Mammary epithelial cell (primary cell): ENCODE measurements around the gene MED12L.

ENCODE experiments used
- EZH2 ChIP-seq: IDR thresholded peaks from 2 replicates; pipeline ENCODE4 v1.6.1; 2012; ENCODE audit warnings: low read length, inconsistent platforms, borderline replicate concordance
- TF ChIP-seq, protein P1 (sequence below), 2 donors: IDR thresholded peaks in 1 of 2; conservative IDR thresholded peaks in 1 of 2; 2 replicates each; pipeline ENCODE4 v1.5.1; 2011 to 2012; ENCODE audit warnings: inconsistent platforms in 2 of 2, low read length in 2 of 2, mild to moderate bottlenecking in 2 of 2, control low read depth in 1 of 2, low read depth in 1 of 2; ENCODE audit not compliant: insufficient read depth in 1 of 2; ENCODE audit errors: extremely low read depth in 1 of 2

DNA sequence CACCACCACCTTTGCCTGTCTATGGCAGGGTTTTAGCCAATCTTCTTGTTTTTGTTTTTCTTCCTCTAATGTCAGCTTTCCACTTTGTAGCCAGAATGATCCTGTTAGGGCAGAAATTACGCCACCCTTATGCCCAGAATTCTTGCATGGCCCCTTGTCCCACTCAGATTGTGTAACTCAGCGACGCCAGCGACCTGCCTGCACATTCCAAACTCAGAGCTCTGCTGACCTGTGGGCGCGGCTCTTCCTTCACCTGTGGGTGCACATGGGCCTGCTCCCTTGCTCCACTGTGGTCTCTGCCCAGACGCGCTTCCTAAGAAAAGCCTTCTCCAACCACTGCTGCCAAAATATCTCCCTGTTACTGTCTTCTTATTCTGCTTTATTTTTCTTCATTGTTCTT lies 45.0 kb downstream of the MED12L start:
- TF ChIP-seq, protein P1, sequence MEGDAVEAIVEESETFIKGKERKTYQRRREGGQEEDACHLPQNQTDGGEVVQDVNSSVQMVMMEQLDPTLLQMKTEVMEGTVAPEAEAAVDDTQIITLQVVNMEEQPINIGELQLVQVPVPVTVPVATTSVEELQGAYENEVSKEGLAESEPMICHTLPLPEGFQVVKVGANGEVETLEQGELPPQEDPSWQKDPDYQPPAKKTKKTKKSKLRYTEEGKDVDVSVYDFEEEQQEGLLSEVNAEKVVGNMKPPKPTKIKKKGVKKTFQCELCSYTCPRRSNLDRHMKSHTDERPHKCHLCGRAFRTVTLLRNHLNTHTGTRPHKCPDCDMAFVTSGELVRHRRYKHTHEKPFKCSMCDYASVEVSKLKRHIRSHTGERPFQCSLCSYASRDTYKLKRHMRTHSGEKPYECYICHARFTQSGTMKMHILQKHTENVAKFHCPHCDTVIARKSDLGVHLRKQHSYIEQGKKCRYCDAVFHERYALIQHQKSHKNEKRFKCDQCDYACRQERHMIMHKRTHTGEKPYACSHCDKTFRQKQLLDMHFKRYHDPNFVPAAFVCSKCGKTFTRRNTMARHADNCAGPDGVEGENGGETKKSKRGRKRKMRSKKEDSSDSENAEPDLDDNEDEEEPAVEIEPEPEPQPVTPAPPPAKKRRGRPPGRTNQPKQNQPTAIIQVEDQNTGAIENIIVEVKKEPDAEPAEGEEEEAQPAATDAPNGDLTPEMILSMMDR (conservative IDR thresholded peaks at IDR 0.05 in 1 of 2, IDR thresholded peaks at IDR 0.05 in 1 of 2; ENCODE audit: extremely low read depth in 1 of 2, insufficient read depth in 1 of 2, low read depth in 1 of 2, low read length in 2 of 2) = no peak
- no peak for TF ChIP-seq EZH2
